DOHH2 (cell line): ENCODE data around the gene EML1.

Source experiments
- CTCF ChIP-seq: fragments of 200-600 bp; sonication (generic); IDR thresholded peaks from one replicate; pipeline ENCODE4 v1.5.1; 2014; ENCODE audit warnings: antibody characterized with exemption, mild to moderate bottlenecking, low read depth, low read length; ENCODE audit not compliant: poor library complexity, severe bottlenecking
- EZH2phosphoT487 ChIP-seq: fragments of 200-600 bp; sonication (generic); IDR thresholded peaks from 2 replicates; pipeline ENCODE4 v1.6.1; 2017; ENCODE audit warnings: borderline replicate concordance, mild to moderate bottlenecking, antibody characterized with exemption, low read length, moderate library complexity, mixed read lengths

DNA sequence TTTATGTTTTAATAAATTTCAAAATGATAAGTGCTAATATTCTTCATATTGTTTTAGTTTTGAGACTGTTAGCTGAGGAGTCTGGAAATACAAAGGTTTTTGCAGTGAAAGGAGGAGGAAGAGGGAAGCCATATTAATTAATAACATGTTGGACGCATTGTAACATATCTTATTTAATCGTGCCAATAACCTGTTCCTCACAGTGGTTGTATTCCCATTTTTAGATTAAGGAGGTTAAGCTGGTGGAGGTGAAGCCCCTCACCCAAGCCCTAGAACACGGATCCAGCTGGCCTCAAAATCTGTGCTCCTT, 92.4 kb downstream of the EML1 start:
- TF ChIP-seq CTCF (no peak), EZH2phosphoT487 (no peak)
